PFSK-1 (cell line): Measurements from ENCODE around the gene MED1.

ENCODE experiments used
- FOXP2 ChIP-seq: optimal IDR thresholded peaks from 2 replicates; pipeline ENCODE3; 2011; ENCODE audit warnings: borderline replicate concordance, control low read depth, inconsistent platforms; ENCODE audit not compliant: insufficient read depth; ENCODE audit errors: extremely low read length, extremely low read depth
- POLR2AphosphoS5 ChIP-seq: IDR thresholded peaks from 2 replicates; pipeline ENCODE4 v1.6.1; 2012; ENCODE audit warnings: low read depth, mild to moderate bottlenecking, control low read depth, low read length, moderate library complexity
- SIN3A ChIP-seq: IDR thresholded peaks from 2 replicates; pipeline ENCODE4 v1.6.1; 2012; ENCODE audit warnings: mild to moderate bottlenecking, low read length, moderate library complexity, borderline replicate concordance; ENCODE audit not compliant: insufficient read depth
- TAF1 ChIP-seq: IDR thresholded peaks from 2 replicates; pipeline ENCODE4 v1.6.1; 2012; ENCODE audit warnings: low read length, control low read depth, borderline replicate concordance; ENCODE audit not compliant: insufficient read depth
- TF ChIP-seq, protein P1 (sequence below), 2 experiments: IDR thresholded peaks; 2 replicates each; pipeline versions ENCODE4 v1.6.1 to v1.8.0; 2011 to 2012; ENCODE audit warnings: low read depth in 2 of 2, low read length in 2 of 2, control low read depth in 1 of 2, inconsistent platforms in 1 of 2, mild to moderate bottlenecking in 1 of 2, moderate library complexity in 1 of 2; ENCODE audit not compliant: insufficient read depth in 1 of 2

GRCh38 chr17:39365242-39365641 lies 85.8 kb downstream of the MED1 start:
- TF ChIP-seq SIN3A (no peak), POLR2AphosphoS5 (no peak), TAF1 (no peak), FOXP2 (no peak)
- TF ChIP-seq, protein P1, sequence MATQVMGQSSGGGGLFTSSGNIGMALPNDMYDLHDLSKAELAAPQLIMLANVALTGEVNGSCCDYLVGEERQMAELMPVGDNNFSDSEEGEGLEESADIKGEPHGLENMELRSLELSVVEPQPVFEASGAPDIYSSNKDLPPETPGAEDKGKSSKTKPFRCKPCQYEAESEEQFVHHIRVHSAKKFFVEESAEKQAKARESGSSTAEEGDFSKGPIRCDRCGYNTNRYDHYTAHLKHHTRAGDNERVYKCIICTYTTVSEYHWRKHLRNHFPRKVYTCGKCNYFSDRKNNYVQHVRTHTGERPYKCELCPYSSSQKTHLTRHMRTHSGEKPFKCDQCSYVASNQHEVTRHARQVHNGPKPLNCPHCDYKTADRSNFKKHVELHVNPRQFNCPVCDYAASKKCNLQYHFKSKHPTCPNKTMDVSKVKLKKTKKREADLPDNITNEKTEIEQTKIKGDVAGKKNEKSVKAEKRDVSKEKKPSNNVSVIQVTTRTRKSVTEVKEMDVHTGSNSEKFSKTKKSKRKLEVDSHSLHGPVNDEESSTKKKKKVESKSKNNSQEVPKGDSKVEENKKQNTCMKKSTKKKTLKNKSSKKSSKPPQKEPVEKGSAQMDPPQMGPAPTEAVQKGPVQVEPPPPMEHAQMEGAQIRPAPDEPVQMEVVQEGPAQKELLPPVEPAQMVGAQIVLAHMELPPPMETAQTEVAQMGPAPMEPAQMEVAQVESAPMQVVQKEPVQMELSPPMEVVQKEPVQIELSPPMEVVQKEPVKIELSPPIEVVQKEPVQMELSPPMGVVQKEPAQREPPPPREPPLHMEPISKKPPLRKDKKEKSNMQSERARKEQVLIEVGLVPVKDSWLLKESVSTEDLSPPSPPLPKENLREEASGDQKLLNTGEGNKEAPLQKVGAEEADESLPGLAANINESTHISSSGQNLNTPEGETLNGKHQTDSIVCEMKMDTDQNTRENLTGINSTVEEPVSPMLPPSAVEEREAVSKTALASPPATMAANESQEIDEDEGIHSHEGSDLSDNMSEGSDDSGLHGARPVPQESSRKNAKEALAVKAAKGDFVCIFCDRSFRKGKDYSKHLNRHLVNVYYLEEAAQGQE (IDR thresholded peaks at IDR 0.05; ENCODE audit: insufficient read depth in 1 of 2, low read depth in 2 of 2, low read length in 2 of 2) = no peak
